ENCODE results near the gene NRF1. TPM values are rescaled to one million over a fixed set of nuclear protein-coding genes. Genes with fewer than 3 reads are reported as not detected.

The NRF1 gene
- total and polyA plus RNA-seq, 10 of the 15 experiments (the other 5 are each of a cell fraction or from before 2014, with no cell fraction given) = 3.5 to 23.1 (median 13.5) TPM

DNA sequence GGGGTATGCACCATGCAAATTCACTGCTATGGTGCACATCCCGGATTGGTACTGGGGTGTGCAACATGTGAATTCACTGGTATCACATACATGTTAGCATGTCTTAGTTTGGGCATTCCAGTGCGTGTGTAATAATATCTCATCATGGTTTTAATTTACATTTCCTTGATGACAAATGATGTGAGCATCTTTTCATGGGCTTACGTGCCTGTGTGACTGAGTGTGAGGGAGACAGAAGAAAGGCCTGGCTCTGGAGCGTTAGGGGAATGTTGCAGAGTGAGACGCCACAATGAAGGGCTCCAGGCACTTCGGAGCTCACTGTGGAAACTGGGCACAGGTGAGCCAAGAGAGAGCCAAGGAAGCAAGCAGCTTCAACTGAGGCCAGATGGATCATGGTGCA is 178.6 kb downstream of the NRF1 start:
- RAD21 ChIA-PET (ENCODE audit: unreplicated experiment) = no interaction called here
- no peaks in the 10 kb centered on the region for H3K9me3 ChIP-seq (replicated peaks; ENCODE audit: control insufficient read depth, insufficient read depth, low read length)
- in situ Hi-C loops (cut with MboI) = no loop called here
- H3K4me1 ChIP-seq (ENCODE audit: control insufficient read depth, insufficient read depth, low read length) = peaks cover 6% of the 10 kb centered on the region
- H3K4me2 ChIP-seq (ENCODE audit: control insufficient read depth, insufficient read depth) = no peak overlapping the region
- no peaks in the 10 kb centered on the region for H4K20me1 ChIP-seq (ENCODE audit: control insufficient read depth, insufficient read depth)
- ATAC-seq (no peak), DNase-seq (ENCODE audit: low read depth, low spot score) (no peak), FAIRE-seq (no peak)
- no peaks in the 10 kb centered on the region for H3K79me2 ChIP-seq (ENCODE audit: control insufficient read depth, insufficient read depth, low read length)
- BruUV-seq (replicated peaks) = no TSS peak
- SMC1A ChIA-PET (ENCODE audit: uncharacterized antibody, unreplicated experiment) = no interaction called here
- H3K9ac ChIP-seq (ENCODE audit: control insufficient read depth, insufficient read depth, low read length) = no peak overlapping the region
- peaks cover 4 to 9% of the 10 kb centered on the region in 2 experiments; a peak in 3 of 4 replicates for H3K27me3 ChIP-seq (replicated peaks in 1 of 2; ENCODE audit: control insufficient read depth in 2 of 2, insufficient read depth in 2 of 2, low read length in 1 of 2)
- WGBS (ENCODE audit: insufficient coverage, insufficient replicate concordance, low lambda C conversion rate, missing lambda C conversion rate) = 55% methylated on average over 6 of the region's 6 CpGs
- CTCF ChIA-PET = no interaction called here
- no peak overlapping the region for H2AFZ ChIP-seq (ENCODE audit: control insufficient read depth, low read depth, low read length)
- POLR2A ChIA-PET = interaction anchor here (0.6 to 1.0 kb wide), 2 partner anchors 9 to 382 kb away, joined by 3 to 5 read pairs; no protein-coding TSS in a partner anchor
- H3K27ac ChIP-seq (ENCODE audit: control insufficient read depth, insufficient read depth) = no peak overlapping the region
- H3K36me3 ChIP-seq (ENCODE audit: control insufficient read depth in 2 of 2, insufficient read depth in 2 of 2, low read length in 1 of 2) = no peaks in the 10 kb centered on the region
- no peak overlapping the region for H3K4me3 ChIP-seq
- intact Hi-C loops (cut with micrococcal nuclease; ENCODE audit: unreplicated experiment) = no loop called here
- no peak for TF ChIP-seq TAF1 (IDR thresholded peaks at IDR 0.05; ENCODE audit: borderline replicate concordance, low read depth, low read length)
- no peak for TF ChIP-seq ESRRA (IDR thresholded peaks at IDR 0.05; ENCODE audit: low read length)
- no peak for TF ChIP-seq BRCA1 (IDR thresholded peaks at IDR 0.05; ENCODE audit: low read depth, low read length)
- no peak for TF ChIP-seq TCF7 (IDR thresholded peaks at IDR 0.05; ENCODE audit: borderline replicate concordance)
- TF ChIP-seq TCF3 (IDR thresholded peaks at IDR 0.05; ENCODE audit: borderline replicate concordance, insufficient read depth, low read depth, low read length) = no peak
- TF ChIP-seq, protein P1, sequence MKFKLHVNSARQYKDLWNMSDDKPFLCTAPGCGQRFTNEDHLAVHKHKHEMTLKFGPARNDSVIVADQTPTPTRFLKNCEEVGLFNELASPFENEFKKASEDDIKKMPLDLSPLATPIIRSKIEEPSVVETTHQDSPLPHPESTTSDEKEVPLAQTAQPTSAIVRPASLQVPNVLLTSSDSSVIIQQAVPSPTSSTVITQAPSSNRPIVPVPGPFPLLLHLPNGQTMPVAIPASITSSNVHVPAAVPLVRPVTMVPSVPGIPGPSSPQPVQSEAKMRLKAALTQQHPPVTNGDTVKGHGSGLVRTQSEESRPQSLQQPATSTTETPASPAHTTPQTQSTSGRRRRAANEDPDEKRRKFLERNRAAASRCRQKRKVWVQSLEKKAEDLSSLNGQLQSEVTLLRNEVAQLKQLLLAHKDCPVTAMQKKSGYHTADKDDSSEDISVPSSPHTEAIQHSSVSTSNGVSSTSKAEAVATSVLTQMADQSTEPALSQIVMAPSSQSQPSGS (IDR thresholded peaks at IDR 0.05; ENCODE audit: low read length) = no peak
- no peak for TF ChIP-seq MXI1 (IDR thresholded peaks at IDR 0.05; ENCODE audit: low read depth, low read length)
- TF ChIP-seq, protein P2, sequence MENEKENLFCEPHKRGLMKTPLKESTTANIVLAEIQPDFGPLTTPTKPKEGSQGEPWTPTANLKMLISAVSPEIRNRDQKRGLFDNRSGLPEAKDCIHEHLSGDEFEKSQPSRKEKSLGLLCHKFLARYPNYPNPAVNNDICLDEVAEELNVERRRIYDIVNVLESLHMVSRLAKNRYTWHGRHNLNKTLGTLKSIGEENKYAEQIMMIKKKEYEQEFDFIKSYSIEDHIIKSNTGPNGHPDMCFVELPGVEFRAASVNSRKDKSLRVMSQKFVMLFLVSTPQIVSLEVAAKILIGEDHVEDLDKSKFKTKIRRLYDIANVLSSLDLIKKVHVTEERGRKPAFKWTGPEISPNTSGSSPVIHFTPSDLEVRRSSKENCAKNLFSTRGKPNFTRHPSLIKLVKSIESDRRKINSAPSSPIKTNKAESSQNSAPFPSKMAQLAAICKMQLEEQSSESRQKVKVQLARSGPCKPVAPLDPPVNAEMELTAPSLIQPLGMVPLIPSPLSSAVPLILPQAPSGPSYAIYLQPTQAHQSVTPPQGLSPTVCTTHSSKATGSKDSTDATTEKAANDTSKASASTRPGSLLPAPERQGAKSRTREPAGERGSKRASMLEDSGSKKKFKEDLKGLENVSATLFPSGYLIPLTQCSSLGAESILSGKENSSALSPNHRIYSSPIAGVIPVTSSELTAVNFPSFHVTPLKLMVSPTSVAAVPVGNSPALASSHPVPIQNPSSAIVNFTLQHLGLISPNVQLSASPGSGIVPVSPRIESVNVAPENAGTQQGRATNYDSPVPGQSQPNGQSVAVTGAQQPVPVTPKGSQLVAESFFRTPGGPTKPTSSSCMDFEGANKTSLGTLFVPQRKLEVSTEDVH (IDR thresholded peaks at IDR 0.05; ENCODE audit: low read depth, partially characterized antibody) = no peak
- TF ChIP-seq ZNF274 (IDR thresholded peaks at IDR 0.05; ENCODE audit: insufficient read depth, insufficient read length) = no peak
- TF ChIP-seq, protein P3, sequence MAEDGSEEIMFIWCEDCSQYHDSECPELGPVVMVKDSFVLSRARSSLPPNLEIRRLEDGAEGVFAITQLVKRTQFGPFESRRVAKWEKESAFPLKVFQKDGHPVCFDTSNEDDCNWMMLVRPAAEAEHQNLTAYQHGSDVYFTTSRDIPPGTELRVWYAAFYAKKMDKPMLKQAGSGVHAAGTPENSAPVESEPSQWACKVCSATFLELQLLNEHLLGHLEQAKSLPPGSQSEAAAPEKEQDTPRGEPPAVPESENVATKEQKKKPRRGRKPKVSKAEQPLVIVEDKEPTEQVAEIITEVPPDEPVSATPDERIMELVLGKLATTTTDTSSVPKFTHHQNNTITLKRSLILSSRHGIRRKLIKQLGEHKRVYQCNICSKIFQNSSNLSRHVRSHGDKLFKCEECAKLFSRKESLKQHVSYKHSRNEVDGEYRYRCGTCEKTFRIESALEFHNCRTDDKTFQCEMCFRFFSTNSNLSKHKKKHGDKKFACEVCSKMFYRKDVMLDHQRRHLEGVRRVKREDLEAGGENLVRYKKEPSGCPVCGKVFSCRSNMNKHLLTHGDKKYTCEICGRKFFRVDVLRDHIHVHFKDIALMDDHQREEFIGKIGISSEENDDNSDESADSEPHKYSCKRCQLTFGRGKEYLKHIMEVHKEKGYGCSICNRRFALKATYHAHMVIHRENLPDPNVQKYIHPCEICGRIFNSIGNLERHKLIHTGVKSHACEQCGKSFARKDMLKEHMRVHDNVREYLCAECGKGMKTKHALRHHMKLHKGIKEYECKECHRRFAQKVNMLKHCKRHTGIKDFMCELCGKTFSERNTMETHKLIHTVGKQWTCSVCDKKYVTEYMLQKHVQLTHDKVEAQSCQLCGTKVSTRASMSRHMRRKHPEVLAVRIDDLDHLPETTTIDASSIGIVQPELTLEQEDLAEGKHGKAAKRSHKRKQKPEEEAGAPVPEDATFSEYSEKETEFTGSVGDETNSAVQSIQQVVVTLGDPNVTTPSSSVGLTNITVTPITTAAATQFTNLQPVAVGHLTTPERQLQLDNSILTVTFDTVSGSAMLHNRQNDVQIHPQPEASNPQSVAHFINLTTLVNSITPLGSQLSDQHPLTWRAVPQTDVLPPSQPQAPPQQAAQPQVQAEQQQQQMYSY (CRISPR knock-in tag; IDR thresholded peaks at IDR 0.05) = no peak
- TF ChIP-seq, protein P4, sequence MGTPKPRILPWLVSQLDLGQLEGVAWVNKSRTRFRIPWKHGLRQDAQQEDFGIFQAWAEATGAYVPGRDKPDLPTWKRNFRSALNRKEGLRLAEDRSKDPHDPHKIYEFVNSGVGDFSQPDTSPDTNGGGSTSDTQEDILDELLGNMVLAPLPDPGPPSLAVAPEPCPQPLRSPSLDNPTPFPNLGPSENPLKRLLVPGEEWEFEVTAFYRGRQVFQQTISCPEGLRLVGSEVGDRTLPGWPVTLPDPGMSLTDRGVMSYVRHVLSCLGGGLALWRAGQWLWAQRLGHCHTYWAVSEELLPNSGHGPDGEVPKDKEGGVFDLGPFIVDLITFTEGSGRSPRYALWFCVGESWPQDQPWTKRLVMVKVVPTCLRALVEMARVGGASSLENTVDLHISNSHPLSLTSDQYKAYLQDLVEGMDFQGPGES (IDR thresholded peaks at IDR 0.05) = no peak
- no peak for TF ChIP-seq CREB1 (IDR thresholded peaks at IDR 0.05; ENCODE audit: low read depth)
- TF ChIP-seq, protein P5, sequence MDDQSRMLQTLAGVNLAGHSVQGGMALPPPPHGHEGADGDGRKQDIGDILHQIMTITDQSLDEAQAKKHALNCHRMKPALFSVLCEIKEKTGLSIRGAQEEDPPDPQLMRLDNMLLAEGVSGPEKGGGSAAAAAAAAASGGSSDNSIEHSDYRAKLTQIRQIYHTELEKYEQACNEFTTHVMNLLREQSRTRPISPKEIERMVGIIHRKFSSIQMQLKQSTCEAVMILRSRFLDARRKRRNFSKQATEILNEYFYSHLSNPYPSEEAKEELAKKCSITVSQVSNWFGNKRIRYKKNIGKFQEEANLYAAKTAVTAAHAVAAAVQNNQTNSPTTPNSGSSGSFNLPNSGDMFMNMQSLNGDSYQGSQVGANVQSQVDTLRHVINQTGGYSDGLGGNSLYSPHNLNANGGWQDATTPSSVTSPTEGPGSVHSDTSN (IDR thresholded peaks at IDR 0.05; ENCODE audit: insufficient replicate concordance, low read depth, low read length) = no peak
- no peak for TF ChIP-seq KDM1A (IDR thresholded peaks at IDR 0.05; ENCODE audit: borderline replicate concordance)
- no peak for TF ChIP-seq SPI1 (IDR thresholded peaks at IDR 0.05; ENCODE audit: borderline replicate concordance, insufficient read depth, low read depth, low read length)
